Measurements from ENCODE around the gene LIME1.

The LIME1 gene

DNA sequence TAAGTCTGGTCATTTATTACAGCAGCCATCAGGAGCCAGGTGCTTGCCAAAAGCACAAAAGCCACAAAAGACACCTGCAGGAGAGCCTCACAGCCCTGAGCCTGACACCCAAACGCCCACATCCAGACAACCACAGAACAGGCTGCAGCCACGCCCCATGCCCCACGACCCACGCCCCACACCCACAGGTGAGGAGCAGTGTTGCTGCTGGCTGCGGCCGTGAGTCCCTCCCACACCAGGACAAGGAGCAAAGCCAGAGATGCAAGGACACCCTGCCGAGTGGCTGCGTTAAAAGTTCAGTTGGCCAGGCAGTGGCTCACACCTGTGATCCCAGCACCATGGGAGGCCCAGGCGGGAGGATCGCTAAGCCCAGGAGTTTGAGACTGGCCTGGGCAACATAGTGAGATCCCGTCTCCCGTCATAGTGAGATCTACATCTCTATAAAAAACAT lies 46.1 kb downstream of the LIME1 start:
- peak in 2 of 10 donors; percentile 59 to 72 for DNase-seq
- intact Hi-C loops (cut with DNase I): no loop called here

GRCh38 chr20:63783970-63784369 lies 47.5 kb downstream of the LIME1 start:
- intact Hi-C loops (cut with DNase I): no loop called here
- DNase-seq: peak in 3 of 10 donors; percentile 62 to 81 (median 77)

- intact Hi-C loops (cut with DNase I): loop anchor here (5.0 kb wide), 2 partner anchors 77 to 187 kb away; partner anchors contain the start of gene ABHD16B
- peak in 5 of 10 donors; percentile 48 to 92 (median 87) for DNase-seq
Measured at GRCh38 chr20:63785691-63786131, 49.2 kb downstream of the LIME1 start.

DNA sequence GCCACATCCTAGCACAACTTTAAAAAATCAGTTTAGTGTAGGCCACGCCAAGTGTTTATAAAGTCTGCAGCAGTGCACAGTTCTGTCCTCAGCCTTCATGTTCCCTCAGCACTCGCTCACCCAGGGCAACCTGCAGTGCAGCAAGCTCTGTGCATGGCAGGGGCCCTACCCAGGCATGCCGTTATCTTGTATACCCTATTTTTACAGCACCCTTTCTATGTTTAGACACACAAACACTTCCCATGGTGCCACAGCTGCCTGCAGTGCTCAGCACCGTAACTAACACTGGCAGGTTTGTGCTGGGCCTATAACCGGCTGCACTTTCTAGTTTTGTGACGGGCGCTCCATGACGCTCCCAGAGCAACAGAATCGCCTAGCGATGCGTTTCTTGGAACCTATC lies 50.8 kb downstream of the LIME1 start:
- peak in 1 of 10 donors; percentile 61 for DNase-seq
- intact Hi-C loops (cut with DNase I): loop anchor here (5.0 kb wide), 2 partner anchors 75 to 185 kb away; partner anchors contain the start of gene ABHD16B

DNA sequence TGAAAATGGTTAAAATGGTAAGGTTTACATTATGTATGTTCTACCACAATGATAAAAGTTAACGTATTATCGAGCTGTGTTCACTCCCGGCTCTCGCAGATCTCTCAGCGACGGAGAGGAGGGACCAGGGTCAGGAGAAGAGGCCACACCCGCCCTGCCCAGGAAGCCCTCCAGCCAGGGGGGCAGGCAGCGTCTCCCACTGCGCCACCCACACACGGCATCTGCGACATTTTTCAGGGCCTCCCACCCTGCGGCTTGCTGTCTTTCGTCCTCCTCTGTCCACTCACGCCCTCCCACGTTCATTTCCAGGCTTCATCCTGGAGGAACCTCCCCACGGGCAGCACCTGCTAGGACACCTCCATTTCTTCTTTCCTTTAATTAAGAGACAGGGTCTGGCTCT lies 51.3 kb downstream of the LIME1 start:
- intact Hi-C loops (cut with DNase I): loop anchor here (5.0 kb wide), 2 partner anchors 75 to 185 kb away; partner anchors contain the start of gene ABHD16B
- no peak for DNase-seq

Measured in posterior cingulate gyrus (tissue), 11 donors.